ENCODE data around the gene WBP1.
"Not testable (repeated sequence)": the region's sequence is repeated elsewhere in the genome, so short reads cannot be mapped to it uniquely, and the experiment has no call there.

WBP1 gene

GRCh38 chr2:74427551-74427950 is 30.7 kb upstream of the WBP1 start:
- no peak for DNase-seq (ENCODE audit: low read depth in 2 of 2)

- no peak for DNase-seq (ENCODE audit: low read depth in 2 of 2)
Measured at GRCh38 chr2:74428675-74429074, 29.6 kb upstream of the WBP1 start.

DNA sequence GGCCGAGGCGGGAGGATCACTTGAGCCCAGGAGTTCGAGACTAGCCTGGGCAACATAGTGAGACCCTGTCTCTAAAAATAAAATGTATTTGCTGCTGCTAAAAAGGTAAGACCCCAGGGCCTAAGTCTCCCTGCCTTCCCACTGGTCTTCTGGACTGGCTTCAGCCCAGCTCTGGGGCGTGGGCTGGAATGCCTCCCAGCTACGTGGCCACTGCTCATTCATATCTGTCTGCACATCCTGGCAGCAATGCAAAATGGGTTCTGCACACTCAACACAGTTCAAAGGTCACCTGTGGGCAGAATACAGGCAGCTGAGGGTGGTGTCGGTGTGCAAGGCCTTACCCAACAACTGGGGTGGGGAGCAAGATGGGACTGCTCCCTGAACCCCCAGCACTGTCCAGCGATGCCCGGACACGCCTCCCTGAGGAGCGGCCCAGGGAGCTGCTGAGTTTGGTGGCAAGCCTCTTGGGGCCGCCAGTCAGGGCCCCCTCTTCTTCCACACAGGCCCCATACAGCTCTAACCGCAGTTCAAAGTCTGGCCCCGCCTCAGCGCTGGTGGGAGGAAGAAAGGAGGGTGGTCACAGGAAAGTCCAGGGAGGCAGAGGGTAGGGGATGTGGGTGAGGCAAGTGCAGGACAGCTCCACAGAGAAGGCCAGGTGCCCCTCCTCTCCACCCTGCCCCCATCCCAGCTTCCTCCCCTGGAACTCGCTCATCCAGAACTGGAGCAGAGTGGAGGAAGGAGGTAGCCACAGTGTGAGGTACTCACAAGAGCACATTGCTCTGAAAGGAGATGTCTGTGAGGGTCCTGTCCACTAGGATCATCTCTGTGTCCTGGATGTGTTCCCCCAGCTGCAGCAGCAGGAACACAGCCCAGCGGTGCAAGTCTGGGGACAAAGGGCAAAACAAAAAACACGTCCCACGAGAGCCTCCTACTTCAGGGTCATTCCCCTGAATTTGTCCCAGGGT is 28.5 kb upstream of the WBP1 start:
- no peak for DNase-seq (ENCODE audit: low read depth in 2 of 2)

- DNase-seq (ENCODE audit: low read depth in 2 of 2): no peak
Measured at GRCh38 chr2:74430502-74430901, 27.7 kb upstream of the WBP1 start.

DNA sequence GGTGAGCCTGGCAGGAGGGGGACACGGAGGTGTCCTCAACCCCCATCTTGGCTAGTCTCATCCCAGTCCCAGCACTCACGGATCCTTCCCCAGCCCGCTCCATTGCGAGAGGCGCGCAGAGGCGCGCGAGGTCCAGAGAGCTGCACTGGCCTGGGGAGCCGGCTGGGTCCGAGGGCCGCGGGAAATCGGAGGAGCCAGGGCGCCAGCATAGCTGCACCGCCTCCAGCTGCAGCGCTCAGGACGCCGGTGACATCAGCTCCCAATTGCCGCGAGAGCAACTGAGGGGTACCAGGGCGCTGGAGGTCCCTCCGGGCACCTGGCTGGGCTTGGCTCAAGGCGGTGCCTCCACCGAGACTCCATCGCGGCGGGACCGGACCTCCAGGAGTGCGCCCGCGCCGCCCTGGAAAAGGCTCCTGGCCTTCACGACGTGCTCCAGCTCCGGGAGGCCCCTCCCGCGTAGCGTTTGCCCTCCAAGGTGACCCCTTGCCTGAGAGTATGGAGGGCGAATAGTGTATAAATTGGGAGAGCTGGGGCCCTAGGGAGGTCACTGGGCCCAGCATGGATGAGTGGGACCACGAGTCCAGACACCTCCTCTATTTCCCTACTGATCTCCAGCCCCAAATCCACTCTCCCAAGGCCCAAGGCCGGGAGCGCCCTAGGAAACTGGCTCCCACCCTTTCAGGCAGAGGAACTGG is 22.0 kb upstream of the WBP1 start:
- DNase-seq (ENCODE audit: low read depth in 2 of 2): no peak

DNA sequence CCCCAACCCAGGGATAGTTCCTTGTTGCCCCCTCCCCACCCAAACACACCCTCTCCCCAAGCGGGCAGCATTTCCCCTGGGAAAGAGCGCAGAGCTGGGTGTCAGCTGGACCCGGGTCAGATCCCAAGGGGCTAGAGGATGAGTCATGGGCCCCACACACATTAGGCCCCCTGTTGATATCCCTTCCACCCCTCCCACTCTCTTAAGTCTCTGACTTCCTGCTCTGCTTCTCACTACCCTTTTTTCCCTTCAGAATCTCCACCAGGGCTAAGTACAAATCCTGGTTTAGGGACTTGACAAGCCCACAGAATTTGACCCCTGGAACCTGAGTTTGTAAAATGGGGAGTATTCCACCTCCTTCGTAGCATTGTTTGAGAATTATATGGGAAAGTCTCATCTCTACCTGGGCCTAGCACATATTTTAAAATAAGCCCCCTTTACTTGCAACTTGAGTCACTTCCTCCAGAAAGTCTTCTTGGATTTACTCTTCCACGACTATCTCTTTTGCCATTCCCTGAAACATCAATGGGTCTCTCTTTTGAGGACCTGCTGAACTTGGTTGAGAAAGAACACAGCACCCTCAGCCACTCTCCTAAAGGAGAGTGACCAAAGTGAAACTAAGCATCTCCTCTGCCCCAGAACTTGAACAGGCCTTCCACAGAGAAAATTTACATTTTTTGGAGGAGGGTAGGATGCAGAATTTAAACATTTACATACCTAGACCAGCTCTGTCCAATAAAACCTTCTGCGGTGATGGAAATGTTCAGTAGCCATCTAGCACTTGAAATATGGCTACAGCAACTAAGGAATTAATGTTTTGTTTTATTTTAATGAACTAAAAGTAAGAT is 21.2 kb upstream of the WBP1 start:
- DNase-seq (ENCODE audit: low read depth in 2 of 2): no peak

DNA sequence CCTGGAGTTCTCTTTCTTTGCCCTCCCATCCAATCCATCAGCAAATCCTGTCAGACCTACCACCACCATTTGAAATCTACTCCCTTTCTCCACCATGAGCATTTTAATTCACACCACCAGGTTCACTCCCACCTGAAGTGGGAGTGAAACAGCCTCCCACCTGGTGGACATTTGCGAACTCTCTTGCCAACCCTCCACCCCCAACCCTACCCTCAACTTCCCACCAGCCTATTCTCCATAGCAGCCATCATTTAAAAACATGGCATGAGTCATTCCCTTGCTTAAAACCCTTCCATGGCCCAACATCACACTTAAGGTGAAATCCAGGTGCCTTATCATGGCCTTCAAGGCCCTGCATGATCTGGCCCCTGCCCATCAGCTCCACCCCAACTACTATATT is 20.0 kb upstream of the WBP1 start:
- DNase-seq (ENCODE audit: low read depth in 2 of 2): no peak

DNA sequence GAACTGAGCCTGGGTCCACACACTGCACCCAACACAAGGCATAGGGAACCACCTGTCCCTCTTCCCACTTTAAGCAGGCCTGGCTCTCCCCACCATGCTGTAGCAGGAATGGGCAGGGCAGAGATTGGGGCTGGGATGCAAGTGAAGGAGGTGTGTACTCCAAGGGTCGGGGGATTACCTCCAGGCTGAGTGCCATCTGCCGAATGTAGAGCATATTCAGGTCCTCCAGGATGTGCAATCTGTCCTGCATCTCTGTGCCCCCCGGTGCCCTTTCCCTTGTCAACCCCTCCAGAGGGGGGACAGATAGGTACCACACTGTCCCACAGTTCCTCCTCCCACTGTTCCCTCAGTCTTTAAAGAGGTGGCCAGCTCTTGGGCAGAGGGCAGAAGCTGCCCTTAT is 18.9 kb upstream of the WBP1 start:
- no peak for DNase-seq (ENCODE audit: low read depth in 2 of 2)

- no peak for DNase-seq (ENCODE audit: low read depth in 2 of 2)
Measured at GRCh38 chr2:74439803-74440377, 18.3 kb upstream of the WBP1 start.

DNA sequence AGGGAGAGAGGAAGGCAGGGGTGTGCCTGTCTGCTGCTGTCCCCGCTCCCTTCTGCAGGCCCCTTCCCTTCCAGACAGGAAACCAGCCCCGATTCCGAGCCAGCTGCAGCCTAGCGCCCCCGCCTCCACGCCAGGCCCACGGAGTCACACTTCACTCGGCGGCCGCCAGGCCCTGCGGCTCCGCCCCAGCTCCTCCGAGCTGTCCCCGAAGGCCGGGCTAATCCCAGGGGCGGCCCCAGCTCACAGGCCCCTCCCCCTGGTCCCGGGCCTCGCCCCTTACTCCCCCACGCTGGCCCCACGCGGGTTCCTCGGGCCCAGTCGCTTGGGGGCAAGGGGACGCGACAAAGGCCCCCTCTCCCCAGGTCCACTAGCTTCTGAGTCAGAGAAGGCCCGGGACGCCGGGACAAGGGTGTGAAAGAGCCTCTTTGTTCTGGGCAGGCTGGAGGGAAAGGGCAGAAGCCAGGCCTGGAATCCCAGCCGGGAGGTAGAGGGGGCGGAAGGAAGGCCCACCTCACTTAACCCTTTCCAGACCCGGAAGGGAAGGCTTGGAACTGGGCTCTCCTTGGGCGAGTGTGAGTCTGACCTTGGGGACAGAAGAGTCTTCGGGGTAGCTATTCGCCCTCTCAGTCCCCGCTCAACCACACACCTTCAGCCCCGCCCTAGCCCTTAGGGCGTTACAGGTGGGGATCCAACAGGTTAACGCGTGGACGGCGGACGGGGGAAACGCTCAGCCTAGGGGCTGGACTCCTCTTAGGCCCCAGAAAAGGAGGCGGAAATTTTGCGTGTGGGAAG is 17.7 kb upstream of the WBP1 start:
- peak; percentile 53 to 55 for DNase-seq (ENCODE audit: low read depth in 2 of 2)

DNA sequence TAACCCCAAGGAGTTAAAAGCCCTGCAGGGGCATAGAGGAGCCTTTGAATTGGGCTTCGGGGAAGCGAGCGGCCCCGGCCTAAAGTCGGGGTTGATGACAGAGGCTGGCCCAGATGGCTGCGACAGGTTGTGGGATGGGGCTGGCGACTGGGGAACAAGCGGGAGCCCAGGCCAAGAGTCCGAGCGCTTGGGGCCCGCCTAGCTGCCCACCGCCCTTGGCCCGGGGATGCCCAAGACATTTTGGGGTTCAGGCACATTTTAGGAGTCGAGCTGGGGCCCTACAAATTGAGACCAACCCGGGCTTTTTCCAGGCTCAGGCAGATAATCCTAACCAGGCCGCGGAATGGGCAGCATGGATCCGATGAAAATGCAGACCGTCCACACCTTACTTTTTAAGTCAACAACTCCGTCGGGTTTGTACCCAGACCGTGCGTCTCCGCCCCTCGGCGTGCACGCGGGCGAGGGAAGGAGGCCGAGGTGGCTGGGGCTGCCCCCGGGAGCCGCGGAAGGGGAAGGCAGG is 17.0 kb upstream of the WBP1 start:
- DNase-seq (ENCODE audit: low read depth in 2 of 2): no peak

DNA sequence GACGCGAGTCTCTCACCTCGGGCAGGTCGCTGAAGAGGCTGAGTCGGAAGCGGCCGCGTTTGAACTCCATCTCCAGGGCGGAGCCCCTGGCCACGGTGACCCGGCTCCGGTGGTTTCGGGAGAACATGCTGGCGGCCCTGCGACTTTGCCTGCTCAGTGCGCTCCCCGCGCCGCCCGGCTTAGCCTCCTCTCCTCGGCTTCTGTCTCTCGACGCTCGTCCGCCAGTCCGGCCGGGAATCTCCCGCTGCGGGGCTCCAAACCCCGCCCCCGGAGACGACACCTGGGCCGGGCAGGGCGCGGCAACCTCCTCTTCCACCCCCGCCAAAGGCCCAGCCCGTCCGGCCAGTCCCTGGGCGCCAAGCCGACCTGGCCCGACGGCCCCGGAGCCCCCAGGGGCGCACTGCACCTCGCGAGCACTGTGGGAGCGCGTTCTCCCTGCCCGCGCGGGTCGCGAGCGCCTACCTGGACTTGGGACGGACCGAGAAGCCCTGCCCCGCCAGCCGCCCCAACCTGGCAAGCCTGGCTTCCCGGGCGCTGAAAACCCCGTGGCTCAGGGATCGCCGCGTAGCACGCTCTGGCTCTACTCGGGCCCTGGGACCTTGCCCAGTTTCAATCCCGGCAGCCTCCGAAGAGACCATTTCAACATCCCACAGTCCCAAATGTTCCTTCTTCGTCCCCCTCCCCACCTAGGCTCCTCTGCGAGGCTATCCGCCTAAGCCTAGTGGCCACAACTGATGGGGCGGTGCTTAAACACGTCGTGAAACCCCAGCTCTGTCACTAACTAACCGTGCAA is 16.4 kb upstream of the WBP1 start, which contains the start of gene RTKN:
Gene RTKN, minus strand, starts transcription at position 248 of the 793 bp plus-strand sequence. Its CDS starts 121 bp downstream, at position 127.
- DNase-seq (ENCODE audit: low read depth in 2 of 2): no peak

- not testable (repeated sequence) for DNase-seq (ENCODE audit: low read depth in 2 of 2)
Measured at GRCh38 chr2:74442483-74443297, 15.5 kb upstream of the WBP1 start.

DNA sequence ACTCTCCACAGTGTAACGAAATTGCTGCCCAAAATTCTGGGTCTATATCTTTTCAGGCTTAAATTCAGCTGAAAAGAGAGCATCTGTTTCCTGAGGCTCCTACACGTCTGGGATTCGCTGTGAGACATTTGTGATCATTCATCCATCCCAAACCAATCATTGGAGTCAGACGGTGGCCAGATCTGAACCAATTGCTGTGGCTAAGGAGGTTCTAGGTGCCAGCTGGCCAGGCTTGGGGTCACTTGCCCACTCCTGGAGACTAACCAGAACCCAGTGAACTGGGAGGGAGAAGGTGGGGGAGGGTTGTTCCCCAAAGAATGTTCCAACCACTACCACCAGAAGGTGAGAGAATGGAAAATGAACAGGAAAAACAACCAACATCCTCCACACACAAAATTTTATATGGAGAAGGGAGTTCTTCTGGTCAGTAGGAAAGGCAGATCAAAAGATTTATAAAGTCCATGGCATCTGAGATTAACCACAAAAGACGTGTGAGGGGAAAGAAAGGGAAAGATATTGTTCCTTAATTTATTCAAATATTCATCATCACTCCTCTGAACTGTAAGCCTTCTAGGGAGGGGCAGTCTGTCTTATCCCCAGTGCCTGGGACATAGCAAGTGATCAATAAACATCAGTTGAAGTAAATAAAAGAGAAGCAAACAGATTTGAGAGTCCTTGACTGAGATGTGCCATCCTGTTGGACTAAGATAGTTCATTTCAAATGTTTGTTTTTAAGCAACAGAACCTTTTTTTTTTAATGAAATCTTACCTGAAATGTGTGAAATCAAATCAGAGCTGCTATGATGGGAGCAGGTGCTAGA is 13.5 kb upstream of the WBP1 start:
- no peak for DNase-seq (ENCODE audit: low read depth in 2 of 2)

DNA sequence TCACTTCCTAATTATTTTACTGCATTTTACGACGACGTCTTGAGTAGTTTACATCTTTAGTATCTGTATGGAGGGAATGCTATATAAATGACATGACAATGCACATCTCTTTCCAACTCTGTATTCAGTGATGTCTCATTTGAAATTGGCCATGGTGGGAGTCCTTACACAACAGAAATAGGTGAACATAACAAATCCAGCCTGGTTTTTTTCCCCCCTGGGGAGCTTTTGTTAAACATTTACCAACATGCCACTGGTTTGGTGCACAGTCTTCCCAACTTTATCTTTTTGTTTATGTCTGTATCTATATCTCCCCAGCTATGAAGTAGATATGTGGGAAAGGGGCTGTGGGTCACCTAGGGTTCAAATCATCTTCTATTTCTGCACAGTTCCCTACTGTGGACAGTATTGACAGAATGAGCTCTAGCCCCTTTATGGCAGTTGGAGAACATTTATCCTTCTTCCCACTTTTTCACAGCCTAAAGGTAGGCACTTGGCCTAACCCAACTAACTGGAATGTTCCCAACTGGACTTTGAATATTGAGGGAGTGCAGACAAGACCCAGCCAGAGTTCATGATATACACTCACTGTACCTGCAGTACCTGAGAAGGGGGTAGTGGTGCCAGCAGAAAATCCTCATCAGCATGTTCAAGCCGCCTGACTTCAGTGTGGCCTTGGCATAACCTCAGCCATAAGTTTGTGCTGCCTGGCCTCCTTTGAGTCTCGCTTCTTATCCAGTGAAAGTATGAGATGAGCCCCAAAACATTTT is 10.8 kb upstream of the WBP1 start:
- DNase-seq (ENCODE audit: low read depth in 2 of 2): no peak

DNA sequence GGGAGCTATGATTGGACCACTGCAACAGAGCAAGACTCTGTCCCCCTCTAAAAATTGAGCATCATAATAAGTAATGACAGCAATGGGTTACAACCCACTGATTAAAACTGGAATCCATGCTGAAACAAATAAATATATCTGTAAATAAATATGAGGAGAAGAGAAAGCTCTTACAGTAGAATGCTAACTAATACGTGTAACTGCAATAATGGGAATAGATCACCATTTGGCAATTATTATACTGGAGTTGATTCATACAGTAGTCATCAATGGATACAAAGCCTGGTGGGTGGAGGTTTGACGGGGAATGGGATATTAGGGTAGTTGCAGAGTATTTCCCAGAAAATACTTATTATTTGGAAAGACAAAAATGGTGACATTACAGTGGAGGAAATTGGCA is 9.5 kb upstream of the WBP1 start:
- no peak for DNase-seq (ENCODE audit: low read depth in 2 of 2)

GRCh38 chr2:74450570-74451190 is 7.6 kb upstream of the WBP1 start:
- no peak for DNase-seq (ENCODE audit: low read depth in 2 of 2)

Data from fibroblast of skin of left biceps (primary cell).